NCI-H748 treated with DMSO at 0.1 percent for 48 hours (cell line): ENCODE results near the gene GRM4.

ENCODE experiments used
- DNase-seq: peaks from one replicate; lab custom pipeline; 2025; lab: John Stamatoyannopoulos, UW

Gene GRM4

GRCh38 chr6:34157236-34157830 lies 11.4 kb upstream of the GRM4 start:
- no peak for DNase-seq

DNA sequence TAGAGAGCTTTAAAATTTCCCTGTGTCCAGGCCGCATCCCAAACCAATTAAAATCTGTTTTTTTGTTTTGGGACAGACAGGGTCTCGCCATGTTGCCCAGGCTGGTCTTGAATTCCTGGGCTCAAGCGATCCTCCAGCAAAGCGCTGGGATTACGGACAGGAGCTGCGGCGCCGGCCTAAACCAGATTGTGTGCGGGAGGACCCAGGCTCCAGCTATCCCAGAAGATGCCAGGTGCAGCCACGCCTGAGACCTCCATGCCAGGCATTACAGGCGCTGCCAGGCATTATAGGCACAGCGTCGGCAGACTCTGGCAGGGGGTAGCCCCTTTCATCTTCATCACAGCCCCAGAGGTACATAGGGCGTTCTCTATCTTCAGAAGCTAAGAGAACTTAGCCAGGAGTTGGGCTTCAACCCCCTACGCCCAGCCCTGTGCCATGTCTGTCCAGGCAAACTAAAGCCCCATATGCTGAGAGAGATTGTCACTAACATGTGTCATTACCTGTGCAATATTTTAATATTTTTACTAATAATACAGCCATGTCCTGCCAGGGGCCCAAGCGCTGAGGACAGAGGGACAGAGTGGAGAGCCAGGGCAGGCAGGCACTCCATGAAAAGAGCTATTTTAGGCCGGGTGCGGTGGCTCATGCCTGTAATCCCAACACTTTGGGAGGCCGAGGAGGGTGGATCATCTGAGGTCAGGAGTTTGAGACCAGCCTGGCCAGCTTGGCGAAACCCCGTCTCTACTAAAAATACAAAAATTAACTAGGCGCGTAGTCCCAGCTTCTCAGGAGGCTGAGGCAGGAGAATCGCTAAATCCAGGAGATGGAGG lies 9.8 kb upstream of the GRM4 start:
- DNase-seq, result no peak

DNA sequence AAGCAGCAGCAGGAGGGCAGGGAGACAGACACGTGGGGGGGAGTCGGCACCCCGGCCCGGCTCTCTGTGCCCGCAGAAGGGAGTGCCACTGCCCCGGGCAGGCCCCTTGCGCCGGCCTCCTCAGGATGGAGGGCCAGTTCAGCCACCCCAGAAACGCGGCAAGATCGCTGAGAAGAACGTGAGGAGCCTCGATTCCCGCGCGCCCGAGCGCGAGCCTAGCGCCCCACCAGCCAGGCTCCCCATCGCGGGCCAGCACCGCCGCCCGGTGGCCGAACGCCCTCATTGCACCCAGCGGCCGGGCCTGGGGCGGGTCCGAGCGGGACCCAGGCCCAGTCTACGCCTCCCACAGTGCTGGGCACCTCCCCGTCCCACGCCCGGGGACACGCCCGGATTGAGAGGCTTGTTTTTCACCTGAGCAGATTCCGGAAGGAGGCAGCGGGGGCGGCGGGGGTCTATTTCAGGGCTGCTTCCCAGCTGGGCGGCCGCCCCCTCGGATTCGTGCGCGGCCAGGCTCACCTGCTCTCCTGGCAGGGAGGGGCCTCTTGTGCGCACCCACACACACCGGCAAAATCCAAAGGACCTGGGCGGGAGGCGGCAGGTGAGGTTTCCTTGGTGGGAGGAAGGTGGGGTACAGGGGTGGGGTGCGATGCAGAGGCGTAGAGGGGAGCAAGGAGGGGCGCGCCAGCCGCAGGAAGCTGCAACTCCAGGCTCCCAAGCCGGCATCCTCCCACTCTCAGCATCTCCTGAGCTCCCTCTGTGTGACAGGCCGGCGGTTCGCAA lies 9.0 kb upstream of the GRM4 start:
- DNase-seq, result peak; percentile 36

DNA sequence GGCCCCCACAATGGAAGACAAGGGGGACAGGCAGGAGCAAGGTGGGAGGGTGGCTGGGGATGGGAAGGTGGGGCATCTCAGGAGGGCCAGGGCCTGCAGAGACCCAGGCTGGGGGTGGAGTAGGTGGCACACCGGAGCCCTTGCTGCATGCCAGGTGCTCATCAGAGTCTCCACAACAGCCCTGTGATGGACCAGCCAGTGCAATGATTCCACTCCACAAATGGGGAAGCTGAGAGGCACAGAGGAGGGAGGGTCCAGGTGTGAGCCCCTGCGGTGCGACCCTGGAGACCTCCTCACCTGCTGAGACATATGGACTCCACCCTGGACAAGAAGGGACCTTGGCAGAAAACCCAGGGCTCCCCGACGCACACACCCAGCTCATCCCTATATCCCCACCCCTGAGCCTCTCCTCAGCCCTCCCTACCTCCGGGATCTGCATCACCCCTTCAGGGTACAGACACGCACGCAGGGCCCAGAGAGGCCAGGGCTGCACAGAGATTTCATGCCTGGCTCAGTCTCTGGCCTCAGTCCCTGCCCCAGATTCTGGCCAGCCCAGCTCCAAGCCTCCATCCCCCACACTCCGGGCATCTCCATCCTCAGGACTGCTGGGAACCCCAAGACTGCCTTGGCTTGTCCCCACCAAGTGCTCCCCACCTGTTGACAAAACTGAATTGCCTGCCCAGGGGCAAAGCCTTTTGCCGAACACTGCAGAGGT lies 7.1 kb upstream of the GRM4 start:
- no peak for DNase-seq

GRCh38 chr6:34152042-34152524 lies 6.2 kb upstream of the GRM4 start:
- DNase-seq, result no peak

- no peak for DNase-seq
Observed at GRCh38 chr6:34151321-34152041, 5.6 kb upstream of the GRM4 start.

- DNase-seq, result no peak
Observed at GRCh38 chr6:34150766-34151165, 4.9 kb upstream of the GRM4 start.

DNA sequence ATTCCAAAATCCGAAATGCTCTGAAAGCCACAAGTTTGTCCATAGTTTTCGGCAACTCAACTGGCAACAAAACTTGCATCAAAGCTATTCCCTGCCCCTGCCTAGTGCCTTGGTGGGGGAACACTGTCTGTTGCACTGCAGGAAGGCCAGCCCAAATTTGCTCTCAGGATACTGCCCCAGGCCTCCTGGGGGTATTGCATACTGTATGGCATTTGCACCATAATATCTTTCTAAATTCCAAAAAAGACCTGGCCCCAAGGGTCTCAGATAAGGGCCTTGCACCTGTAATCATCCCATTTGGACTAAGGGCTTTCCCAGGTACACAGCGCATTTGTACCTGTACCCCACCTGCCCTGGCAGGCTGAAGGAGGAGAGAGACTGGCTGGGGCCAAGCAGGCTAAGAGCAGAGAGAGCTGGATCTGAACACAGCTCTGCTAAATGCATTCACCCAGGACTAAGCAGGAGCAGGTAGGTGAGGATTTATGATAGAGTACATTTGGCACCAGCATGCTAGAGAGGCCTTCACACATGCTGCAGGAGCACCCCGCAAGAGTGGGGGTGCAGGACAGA lies 4.0 kb upstream of the GRM4 start:
- no peak for DNase-seq

DNA sequence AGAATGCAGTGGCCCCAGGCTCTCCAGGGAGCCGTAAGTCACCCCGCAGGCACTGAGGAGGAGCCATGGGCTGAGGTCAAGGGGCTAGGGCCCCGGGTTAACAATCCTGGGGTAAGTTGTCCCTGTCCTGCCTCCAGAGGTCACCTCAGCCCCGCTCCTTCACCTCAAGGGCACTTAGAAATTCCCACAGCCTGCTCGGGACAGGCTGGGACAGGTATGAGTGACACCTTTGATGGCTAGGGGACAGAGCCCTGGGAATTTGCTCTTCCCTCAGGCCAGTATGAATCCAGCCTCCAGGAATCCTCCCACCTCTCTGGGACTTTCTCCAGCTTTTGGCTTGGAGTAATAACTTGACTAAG lies 3.5 kb upstream of the GRM4 start:
- DNase-seq, result no peak

DNA sequence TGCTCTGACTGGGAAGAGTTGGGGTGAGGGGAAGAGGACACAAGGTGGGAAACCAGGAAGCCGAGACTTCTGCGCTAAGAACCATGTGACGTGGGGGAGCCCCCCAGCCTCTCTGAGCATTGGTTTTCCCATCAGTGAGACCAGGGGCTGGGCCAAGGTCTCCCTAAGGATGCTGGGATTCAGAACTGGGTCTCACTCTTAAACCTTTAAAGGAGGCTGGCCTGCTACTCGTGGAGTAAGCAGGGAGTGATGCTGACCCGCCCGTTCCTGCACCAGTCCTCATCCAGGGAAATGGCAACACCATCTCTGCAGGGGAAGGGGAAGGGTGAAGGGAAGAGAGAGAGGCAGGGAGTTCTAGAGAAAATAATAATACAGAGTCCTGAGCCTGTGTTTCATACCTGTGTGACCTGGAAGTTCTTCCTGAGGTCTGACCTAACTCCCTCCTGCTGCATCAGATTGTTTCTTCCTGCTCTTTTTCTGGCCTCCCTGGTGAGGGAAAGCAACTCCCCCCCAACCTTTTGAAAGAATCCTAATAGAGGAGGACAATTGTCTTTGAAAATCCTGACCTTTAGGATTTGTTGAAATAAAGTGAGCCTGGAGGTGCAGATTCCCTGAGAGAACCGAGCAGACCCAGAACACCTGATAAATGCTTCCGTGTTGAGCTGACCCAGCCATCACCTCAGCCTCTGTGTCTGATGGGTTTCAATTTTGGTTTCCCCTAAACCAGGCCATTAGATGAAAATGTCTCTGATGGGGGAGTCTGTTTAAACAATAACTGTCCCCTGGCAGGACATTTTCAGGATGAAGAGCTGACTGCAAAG lies 3.0 kb upstream of the GRM4 start:
- no peak for DNase-seq

DNA sequence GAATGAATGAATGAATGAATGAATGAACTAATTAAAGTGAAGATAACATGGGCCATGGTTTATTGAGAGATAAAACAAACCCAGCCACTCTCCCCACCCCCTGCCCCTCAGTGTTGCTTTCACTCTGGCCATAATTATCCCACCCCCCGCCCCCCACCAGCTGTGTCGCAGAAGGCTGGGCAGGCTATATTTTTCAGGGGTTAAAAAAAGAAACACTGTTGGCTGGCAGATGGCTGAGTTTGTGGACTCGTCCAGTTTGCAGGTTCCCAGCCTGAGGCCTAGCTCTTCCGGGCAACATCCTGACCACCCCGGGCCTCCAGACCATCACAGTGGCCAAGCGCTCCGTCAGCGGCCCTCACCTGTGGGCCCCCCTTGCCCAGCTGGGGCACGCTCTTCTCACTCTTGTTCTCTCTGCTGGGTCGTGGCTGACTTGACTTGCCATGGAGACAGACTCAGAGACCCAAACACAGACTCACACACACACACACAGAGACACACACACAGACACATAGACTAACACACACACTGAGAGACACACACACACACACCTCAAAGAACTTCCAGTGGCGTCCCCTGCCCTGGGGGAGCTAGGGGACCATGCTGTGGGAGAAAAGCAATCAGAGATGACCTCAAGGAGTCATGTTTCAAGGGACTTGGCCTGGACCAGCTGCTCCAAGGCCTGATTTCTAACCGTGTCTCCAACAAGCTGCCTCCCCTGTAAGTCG lies 2.2 kb upstream of the GRM4 start:
- DNase-seq, result no peak

DNA sequence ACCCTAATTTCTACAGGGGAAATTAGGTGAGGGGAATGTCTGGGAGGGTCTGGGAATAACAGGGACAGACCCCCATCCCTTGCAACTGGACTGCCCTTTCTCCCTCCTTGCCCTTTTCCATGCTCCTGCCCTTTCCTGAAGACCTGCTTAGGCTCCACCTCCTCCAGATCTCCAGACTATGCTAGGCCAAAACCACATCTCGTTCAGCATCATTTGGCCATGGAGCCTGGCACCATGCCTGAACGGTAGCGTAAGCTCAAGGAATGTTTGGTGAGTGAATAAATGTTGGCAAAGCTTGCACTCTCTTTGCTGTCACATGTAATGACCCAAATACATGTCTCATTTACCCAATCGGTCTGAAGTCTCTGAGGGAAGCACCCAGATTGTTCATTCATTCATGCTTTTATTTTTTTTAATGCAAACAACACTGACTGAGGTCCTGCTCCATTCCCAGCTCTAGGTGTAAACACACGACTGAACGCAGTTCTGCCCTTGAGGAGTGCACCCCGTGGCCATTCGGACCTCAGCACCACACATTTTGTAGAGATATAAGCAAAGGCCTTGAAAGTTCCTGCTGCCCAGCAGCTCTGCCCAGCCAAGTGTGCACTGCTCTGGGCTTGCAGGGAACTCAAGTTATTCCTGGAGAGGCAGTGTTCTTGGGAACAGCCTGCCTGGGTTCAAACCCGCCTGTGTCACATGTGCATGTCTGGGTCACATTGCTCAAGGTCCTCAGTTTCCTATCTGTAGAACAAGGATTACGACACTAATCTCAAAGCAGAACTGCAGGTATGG lies 1.1 kb upstream of the GRM4 start:
- no peak for DNase-seq

DNA sequence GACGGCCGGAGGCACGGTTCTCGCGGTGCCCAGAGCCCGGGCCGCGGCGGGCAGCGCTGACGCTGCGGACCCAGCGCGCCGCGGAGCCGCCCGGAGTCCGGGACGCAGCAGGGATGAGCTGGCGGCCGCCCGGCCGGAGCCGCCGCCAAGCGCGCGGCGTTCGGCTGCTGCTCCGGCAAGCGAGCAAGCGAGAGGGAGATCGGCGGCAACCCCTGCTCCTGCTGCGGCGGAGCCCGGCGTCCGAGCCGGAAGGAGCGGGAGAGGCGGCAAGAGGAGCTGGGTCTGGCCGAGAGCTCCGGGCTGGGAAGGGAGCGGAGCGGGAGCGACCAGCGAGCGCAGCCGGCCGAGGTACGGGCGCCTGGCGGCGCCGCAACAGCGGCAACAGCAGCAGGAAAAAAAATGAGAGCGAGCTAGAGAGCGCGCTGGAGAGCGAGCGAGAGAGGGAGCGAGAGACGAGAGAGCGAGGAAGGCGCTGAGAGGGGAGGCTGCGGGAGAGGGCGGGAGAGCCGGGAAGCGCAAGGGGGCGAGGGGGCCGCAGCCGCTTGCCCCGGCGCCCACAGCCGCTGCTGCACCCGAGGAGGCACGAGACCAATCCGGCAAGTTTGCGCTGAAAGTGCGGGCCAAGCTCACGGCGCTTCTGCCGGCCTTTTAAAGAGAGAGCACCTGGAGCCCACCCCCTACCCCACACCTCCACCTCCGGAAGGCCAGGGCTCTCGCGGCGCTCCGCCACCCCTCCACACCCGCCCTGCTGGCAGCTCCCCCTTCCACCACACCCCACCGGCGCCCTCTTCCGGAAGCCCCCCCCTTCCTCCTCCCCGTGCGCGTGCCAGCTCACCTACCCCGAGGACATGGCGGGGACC lies 496 bp downstream of the GRM4 start:
- peak; percentile 56 for DNase-seq

DNA sequence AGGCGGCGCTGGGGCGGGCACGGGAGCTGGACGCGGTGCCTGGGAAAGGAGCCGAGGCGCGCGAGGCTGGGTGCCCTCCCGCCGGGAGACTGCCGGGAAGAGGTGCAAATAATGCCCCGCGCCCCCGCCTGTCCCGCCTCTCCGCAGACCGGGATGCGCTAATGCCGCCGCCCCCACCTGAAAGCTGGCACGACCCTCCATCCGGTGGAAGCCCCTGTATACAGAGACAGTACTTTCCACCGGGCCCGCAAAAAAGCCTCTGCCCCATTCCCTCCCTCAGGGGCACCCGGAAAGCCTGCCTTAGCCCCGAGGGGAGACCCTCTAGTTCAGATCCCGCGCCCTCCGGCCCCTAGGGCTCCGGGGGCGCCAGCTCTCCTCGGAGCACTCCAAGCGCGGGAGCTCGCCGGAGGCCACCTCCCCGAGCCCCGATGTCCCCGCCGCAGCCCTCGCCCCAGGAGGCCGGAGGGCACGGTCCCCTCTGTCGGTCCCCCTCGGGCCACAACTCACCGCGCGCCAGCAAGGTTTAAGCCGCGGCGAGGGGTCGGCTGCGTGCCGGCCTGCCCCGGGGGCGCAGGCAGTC lies 1.2 kb downstream of the GRM4 start:
- DNase-seq, result no peak

DNA sequence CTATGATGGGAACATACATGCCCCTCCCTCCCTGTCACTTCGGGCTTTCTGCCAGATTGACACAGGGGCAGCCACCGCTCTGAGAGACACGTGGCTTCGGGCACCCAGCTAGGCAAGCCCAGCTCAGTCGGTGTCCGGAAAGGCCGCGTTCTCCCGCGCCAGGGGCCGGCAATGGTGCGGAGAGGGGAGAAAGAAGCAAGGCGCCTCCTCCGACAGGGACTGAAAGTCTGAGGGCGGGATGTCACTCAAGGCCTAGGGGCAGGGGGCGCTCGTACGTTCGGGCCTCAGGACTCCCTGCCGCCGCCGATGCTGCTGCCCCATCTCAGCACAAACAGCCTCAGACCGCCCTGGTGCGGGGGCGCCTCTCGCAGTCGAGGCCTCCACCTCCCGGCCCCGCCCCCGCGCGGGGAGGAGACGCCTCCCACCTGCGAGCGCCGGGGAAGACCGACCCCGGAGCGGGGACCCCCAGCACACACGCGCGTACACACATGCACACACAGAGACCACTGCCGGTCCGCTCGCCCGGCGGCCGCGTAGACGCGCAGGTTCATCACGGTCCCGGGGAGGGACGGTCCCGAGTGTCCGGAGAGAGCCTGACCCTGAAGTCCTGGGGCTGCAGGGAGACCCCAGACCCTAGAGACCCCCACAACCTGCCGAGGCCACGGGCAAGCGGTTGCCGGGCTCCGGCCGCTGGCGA lies 1.9 kb downstream of the GRM4 start:
- peak; percentile 78 for DNase-seq

DNA sequence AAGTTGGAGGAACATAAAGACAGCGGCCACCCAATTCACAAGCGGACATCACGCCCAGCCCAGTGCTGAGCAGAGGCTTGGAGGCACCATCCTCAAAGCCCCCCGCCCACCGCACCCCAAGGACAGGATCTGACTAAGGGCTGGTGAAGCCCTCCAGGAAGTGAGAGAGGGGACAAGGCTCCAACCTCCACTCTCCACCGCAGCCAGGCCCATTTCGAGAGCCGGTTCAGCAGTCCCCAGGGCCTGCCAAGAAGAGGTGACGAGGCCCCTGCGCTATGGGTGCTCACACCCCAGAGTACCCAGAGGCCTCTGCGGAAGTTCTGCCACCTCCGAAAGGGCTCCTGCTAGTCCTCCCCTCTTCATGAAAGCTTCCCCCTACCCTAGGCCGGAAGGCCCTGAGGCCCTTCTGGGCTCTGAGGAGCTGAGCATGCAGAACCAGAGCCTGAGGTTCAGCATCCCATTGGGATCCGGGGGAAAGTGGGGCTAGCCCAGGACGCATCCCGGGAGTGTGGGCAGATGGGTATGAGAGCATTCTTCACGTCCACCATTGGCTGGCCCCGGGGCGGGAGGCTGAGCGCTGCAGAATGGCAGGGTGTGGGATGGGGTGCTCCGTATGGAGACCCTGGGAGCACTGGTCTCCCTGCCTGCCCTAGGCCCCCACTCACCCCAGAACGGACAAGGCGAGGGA lies 2.5 kb downstream of the GRM4 start:
- no peak for DNase-seq
